ENCODE data around the gene KLHL11.
"Not testable (repeated sequence)": the region's sequence is repeated elsewhere in the genome, so short reads cannot be mapped to it uniquely, and the experiment has no call there.

KLHL11 gene

DNA sequence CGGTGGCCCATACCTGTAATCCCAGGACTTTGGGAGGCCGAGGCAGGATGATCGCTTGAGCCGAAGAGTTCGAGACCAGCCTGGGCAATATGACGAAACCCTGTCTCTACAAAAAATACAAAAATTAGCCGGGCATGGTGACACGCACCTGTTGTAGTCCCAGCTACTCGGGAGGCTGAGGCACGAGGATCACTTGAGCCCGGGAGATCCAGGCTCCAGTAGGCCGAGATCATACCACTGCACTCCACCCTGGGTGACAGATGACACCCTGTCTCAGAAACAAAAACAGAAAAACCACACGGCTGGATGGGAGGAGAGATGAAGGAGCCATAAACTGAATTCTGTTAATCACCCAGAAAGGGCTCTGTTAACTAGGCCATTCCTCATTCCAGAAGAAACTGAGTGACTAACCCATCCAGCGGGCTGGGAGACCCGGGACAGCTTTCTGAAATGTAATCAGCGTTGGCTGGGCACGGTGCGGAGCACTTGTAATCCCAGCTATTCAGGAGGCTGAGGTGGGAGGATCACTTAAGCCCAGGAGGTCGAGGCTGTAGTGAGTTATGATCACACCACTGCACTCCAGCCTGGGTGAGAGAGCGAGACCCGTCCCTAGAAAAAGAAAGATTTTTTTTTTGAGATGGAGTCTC is 28.6 kb downstream of the KLHL11 start:
- no peak for DNase-seq

DNA sequence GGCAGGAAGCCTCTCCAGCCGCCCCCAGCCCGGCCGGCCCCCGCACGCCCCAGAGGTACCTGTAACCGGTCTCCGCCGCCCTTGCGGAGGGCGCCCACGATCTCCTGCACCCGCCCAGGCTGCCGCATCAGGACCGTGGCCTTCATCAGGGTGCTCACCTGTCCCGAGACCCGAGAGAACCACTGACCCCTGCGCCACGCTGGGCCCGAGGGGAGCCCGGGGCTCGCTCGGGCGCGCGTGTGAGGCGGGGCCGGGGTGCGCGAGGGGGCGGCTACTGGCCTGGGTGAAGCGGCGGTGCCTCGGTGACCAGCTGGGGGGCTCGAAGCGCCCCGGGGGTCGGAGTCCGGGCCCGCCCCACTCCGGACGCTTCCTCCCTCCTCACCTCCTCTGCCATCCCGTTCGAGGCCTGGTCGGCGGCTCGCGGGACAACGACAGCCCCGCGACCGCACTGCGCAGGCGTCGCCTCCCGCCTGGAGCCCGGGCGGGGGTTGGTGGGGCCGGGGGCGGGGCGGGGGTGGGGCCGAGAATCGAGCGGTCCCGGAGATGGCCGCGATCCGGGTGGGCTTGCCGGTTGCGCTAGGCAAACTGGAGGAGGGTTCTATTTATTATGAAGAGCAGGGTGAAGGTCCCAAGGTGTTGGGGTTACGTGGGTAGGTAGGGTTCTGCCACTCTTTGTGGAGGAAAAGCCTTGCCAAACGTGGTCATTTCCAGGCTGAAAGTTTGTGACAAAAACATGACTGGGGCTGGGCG is 29.2 kb downstream of the KLHL11 start, which contains the start of gene NT5C3B:
TSS of gene NT5C3B (minus strand) at position 433 of the 750 bp plus-strand sequence. CDS start at position 394, 39 bp downstream.
- DNase-seq, result peak; percentile 17

DNA sequence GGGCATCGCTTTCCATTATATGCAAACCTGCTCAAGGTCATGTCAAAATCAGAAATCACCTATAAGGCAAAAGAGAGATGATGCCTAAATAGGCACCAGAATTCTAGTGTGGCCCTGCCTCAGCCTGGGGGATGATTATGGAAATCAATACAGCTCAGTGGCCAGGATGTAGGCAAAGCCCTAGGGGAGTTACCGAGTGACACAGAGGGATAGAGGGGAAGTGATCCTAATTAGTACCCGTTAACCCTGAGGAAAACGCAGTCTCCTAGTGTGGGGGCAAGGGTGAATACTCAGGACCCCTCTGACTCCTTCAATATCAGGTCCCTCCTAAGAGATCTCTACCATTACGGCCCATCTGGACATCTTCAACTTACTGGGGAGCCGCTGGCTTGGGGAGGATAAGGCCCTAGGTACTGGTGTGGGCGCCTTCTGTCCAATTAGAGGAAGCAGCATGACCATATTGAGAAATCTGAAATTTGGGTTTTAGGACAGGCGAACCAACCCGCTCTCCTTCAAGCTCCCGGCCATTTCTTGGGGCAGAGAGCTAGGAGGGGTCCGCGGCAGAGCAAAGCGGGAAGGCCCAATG is 29.9 kb downstream of the KLHL11 start:
- DNase-seq, result no peak

DNA sequence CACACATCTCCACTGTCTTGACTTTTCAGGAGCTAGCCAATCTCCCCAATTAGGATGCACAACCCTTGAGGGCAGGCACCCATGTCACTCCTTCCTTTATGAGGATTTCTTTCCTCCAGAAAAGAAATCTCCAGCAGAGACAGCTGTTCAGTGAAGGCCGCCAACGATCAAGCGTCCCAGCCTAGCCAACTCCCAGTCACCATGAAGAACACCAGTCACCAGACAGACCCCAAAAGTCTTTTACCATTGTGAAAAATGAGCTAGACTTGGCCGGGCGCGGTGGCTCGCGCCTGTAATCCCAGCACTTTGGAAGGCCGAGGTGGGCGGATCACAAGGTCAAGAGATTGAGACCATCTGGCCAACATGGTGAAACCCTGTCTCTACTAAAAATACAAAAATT is 35.3 kb downstream of the KLHL11 start:
- DNase-seq, result not testable (repeated sequence)

DNA sequence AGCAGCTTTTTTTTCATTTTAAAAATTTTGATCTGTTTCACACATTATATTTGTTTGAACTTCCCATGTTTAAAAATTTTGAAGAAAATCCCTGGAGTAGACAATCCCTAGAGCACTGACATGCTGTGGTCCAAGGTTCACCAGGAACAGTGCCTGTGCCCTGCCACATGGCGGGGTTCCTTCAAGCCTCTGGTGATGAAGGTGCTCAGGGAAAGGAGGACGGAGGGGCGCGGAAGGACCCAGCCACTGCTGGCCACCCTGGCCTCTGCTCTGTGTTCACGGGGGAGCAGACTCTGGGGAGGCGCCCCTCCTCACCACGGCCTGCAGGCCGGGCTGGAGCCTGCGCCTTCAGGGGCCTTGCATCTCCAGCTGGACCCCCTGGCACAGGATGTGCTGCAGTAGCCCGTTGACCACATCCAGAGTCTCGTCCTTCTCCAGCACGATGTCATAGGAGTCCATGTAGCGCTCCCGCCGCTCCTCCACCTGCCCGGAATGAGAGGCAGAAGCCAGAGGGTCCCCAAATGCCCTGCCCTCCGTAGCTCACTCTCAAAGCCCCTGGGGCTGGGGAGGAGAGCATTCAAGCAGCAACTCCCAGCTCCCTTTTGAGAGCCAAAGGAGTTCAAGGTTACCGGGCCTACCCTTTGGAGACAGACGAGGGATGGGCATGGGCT is 39.9 kb downstream of the KLHL11 start:
- DNase-seq, result no peak

DNA sequence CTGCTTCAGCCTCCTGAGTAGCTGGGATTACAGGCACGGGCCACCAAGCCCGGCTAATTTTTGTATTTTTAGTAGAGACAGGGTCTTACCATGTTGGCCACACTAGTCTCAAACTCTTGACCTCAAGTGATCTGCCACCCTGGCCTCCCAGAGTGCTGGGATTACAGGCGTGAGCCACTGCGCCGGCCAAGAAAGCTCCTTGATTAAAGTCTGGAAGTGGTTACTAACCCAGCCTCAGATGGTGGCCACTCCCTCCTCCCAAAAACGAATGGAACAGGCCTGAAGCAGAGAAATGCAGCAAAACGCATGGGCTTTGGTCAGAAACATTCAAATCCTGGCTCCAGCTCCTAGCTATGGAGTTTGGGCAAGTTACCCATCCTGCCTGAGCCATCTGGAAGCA is 41.1 kb downstream of the KLHL11 start:
- DNase-seq, result no peak

DNA sequence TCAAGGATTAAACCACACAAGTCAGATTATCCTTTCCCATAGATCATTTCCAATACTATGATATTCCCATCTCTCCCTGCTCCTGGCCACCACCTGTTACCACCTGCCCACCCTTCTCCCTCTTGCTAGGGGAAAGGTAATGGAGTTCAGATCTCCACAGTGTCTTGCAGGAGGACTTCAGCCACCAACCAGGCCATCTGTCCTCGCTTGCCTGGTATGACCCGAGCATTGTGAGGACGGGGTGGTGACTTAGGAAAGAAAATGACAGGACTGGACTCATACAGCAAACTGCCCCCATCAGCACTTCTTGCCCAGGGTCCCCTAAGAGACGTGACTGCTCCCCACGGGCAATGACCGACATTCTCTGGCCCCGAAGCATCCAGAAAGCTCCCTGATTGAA is 41.6 kb downstream of the KLHL11 start:
- DNase-seq, result no peak

DNA sequence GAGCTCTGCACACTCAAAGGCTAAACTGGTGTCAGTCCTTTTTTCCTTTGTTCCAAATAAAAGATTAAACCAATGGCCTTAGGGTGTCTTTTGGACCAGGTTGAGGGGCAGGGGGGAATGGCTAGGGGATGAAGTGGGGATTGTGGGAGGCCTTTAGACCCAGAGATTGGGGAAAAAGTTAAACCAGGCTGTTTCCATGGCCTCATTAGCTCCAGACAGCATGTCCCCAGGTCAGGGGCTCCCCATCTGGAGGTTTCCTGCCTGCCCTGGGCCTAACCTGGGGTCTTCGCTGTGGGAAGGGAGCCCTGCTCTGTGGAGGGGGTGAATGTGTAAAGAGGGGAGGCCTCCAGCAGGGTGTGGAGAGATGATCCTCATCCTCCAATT is 42.1 kb downstream of the KLHL11 start:
- no peak for DNase-seq

DNA sequence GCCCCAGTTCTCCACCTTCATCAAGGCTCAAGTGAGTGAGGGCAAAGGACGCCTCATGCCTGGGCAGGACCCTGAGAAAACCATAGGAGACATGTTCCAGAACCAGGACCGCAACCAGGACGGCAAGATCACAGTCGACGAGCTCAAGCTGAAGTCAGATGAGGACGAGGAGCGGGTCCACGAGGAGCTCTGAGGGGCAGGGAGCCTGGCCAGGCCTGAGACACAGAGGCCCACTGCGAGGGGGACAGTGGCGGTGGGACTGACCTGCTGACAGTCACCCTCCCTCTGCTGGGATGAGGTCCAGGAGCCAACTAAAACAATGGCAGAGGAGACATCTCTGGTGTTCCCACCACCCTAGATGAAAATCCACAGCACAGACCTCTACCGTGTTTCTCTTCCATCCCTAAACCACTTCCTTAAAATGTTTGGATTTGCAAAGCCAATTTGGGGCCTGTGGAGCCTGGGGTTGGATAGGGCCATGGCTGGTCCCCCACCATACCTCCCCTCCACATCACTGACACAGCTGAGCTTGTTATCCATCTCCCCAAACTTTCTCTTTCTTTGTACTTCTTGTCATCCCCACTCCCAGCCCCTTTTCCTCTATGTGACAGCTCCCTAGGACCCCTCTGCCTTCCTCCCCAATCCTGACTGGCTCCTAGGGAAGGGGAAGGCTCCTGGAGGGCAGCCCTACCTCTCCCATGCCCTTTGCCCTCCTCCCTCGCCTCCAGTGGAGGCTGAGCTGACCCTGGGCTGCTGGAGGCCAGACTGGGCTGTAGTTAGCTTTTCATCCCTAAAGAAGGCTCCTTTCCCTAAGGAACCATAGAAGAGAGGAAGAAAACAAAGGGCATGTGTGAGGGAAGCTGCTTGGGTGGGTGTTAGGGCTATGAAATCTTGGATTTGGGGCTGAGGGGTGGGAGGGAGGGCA is 42.7 kb downstream of the KLHL11 start:
- DNase-seq, result no peak

DNA sequence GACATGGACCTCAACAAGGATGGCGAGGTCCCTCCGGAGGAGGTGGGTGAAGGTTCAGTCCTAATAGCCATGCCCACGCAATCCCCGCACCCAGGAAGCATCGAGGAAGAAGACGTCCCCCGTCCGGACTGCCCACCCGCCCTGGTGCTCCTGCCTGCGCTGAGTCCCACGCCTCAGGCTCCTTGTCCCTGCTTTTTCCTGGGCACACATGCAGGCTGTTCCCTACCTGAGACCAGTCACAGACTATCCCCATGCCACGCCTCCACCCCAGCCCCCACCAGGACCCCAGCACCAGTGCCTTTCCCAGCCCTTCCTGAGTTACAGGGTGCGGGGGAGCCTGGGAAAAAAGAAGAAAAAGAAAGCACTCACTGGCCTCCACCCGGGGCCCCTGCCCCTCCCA is 43.4 kb downstream of the KLHL11 start:
- DNase-seq, result no peak

DNA sequence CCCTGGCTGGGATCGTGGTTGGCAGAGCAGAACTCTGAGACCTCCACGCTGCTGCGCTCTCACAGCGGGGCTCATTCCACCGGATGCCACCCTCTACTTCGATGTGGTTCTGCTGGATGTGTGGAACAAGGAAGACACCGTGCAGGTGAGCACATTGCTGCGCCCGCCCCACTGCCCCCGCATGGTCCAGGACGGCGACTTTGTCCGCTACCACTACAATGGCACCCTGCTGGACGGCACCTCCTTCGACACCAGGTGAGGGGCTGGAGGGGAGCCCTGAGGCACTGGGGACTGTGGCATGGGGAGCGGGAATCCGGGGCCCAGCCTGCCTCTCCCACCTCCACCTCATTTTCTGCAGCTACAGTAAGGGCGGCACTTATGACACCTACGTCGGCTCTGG is 47.2 kb downstream of the KLHL11 start:
- DNase-seq, result no peak

DNA sequence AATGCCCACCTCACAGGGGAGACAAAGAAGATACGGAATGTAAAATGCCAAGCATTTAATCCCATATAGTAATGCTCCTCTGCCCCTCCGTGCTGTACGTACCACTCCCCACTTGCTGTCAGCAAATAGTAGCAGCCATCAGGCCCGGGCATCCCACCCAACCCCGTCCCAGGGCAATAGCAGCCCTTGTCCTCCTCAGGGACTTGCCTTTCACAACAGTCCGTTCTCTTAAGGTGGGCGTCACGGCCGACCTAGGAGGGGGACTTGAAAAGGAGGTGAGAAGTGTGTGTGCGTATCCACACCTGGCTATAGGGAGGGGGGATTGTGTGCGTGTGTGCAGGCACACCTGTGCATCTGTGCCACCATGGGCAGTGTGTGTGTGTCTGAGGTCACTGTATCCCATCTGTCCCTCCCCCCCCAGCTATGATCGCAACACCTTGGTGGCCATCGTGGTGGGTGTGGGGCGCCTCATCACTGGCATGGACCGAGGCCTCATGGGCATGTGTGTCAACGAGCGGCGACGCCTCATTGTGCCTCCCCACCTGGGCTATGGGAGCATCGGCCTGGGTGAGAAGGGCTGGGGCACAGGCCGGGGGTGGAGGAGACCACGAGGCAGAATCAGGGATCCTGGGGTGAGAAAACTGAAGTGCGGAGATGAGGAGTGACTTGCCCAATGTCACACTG is 48.4 kb downstream of the KLHL11 start:
- DNase-seq, result no peak

DNA sequence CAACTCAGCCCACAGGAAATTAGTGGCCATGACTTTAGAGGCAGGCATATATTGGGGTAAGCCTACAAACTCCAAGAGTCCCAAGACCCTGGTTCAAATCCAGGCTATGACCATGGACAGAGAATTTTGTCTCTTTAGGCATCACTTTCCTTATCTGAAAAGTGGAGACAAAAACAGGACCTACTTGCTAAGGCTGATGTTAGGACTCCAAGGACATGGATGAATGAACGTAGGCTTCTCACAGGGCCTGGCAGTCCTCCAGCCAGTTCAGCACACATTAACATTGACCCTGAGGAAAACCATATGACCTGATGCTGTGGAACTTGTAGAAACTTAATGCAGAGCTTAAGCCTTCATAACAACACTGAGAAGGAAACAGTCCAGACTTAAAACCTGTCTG is 51.0 kb downstream of the KLHL11 start:
- DNase-seq, result no peak

DNA sequence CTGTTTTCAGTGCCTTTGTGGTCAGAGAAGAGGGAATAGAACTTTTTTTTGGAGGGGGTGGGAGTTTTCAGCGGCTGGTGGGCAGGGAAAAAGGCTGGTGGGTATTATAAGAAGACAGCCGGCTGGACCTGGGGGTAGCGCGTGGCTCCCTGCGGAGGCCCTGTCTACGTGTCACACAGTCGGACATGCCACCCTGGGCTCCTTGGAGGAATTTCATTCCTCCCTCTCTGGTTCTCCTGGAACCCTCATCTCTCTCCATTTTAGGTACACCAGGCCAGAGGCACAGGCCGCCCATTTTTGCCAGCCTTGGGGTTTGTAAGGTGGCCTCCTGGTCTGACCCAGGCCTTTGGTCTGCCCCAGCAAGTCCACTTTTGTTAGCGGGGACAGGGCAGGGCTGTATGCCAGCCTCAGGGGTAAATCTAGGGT is 51.5 kb downstream of the KLHL11 start:
- no peak for DNase-seq

DNA sequence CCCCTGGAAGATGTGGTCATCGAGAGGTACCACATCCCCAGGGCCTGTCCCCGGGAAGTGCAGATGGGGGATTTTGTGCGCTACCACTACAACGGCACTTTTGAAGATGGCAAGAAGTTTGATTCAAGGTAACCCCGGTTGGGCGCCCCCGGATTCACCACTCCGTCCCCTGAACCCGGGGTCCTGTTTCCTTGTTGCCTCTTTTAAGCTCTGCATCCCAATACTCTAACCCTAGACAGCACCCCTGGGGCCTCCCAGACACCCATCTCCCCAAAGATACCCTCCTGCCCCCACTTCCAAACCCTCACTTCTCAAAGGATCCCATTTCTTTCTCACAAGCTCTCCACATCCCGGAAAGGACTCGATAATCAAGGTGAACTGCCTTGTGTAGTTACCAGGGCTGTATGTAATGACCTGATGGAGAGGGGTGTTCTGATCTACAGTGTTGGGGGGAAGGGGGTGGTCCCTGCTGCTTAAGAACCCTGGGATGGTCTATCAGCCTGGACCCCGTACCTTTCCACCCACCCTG is 52.0 kb downstream of the KLHL11 start:
- DNase-seq, result no peak

DNA sequence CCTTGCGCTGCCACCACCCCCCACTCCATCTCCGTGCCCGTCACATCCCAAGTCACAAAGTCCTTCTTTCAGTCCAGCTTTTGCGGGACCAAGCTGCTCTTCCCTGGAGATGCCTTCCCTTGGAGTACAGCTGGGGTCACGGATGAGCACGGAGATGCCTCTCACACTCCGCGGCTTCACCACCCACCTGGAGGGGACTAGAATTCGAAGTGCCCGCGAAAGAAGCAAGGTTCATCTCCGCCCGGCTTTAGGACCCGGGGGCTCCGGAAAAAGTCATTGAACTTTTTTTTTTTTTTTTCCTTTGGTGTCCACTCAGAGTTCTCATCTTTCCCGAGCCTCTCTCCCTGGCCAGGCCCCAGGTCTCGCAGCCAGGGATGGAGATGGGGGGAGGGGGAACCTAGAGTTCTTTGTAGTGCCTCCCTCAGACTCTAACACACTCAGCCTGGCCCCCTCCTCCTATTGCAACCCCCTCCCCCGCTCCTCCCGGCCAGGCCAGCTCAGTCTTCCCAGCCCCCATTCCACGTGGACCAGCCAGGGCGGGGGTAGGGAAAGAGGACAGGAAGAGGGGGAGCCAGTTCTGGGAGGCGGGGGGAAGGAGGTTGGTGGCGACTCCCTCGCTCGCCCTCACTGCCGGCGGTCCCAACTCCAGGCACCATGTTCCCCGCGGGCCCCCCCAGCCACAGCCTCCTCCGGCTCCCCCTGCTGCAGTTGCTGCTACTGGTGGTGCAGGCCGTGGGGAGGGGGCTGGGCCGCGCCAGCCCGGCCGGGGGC is 52.7 kb downstream of the KLHL11 start, which contains the start of gene FKBP10:
TSS of gene FKBP10 (plus strand) at position 624 of the 771 bp plus-strand sequence. CDS start at position 655, 31 bp downstream.
- no peak for DNase-seq

DNA sequence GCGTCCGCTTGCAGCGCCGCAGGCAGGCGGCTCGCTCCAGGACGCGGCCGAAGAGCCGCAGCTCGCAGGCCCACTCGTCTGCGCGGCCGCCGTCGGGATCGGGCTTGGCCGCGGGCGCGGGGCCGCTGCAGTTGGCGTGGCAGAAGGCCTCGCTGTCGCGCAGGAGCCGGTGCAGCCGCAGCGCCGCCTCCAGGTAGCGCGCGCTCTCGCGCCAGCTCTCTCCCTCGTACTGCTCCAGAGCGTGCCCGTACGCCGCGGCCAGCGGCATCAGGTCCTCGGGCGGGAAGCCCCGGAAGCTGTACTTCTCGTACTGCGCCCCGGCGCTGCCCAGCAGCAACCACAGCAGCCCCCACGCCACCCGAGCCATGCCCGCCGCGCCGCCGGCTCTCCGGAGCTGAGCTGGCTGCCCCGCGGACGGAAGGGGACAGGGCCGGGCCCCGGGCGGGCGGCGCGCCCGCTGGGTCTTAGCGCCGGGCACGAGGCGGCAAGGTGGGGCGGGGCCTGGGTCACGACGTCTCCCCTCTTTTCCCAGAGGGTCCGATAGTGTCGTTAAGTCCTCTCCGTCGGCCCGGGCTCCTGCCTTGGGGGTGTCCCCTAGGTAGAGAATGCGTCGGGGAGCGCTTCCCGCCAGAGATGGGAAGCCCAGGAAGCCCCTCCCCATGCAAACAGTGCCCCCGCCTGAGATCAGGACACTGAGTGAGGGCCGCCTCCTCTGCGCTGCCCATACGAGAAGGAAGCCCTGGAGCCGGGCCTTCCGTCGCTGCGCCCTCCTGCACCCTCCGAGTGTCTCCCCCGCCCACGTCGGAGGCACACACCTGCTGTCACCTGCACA is 53.5 kb downstream of the KLHL11 start, which contains the start of gene P3H4:
TSS of gene P3H4 (minus strand) at position 401 of the 832 bp plus-strand sequence. CDS start at position 367, 34 bp downstream.
- DNase-seq, result peak; percentile 72

DNA sequence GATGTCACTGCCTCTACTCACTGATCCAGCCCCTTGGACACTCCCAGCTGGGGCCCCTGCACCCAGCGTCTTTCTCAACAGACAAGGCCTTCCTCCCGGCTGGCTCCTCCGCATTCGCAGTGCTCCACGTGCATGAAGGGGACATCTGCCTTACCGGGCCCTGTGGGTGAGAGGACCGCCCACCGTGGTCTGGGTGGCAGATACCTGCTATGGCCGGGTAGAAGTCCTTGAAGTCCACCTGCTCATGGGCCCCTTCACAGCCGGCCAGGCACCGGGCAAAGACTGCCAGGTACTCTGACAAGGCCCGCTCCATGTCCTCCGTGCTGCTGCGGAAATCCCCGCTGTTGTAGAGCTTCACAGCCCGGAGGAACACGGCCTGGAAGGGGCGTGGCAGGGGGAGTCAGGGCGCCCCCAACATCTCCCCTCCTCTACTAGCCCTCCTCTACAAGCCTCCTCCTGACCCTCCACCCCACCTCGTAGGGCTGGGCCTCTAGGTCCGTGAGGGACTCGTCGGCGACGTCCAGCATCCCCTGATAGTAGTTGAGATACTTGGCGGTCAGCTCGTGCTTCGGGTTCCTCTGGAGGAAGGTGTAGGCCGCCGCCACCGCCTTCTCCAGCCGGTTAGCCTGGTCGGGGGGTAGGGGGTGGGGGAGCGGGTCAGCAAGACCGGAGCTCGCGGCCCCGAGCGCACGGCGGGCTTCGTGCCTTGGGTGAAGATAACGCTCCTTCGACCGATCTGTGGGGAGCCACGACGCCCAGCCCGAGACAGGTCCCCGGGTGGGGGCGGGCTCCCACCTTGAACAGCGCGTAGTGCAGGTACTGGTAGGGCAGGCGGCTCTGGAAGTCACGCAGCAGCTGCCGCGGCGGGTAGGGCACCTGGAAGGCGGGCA is 54.3 kb downstream of the KLHL11 start:
- peak; percentile 60 for DNase-seq

Measured in NCI-H1092 treated with DMSO at 0.1 percent for 48 hours (cell line).